GM21825 (cell line): ENCODE results near the gene FARP1.

Source experiments
- ATAC-seq: cut with Tn5 transposase; IDR thresholded peaks from one replicate; pipeline ENCODE4 v1.9.1; 2021; ENCODE audit warnings: mild to moderate bottlenecking, moderate library complexity; ENCODE audit not compliant: unreplicated experiment

The FARP1 gene

GRCh38 chr13:98473135-98473787, 330.4 kb downstream of the FARP1 start:
- ATAC-seq = no peak

- ATAC-seq = no peak
Measured at GRCh38 chr13:98473788-98474144, 330.9 kb downstream of the FARP1 start.

- ATAC-seq = no peak
Measured at GRCh38 chr13:98474292-98474691, 331.4 kb downstream of the FARP1 start.

GRCh38 chr13:98474761-98475160, 331.9 kb downstream of the FARP1 start:
- no peak for ATAC-seq

GRCh38 chr13:98475522-98475921, 332.6 kb downstream of the FARP1 start:
- no peak for ATAC-seq

- peak; percentile 23 for ATAC-seq
Measured at GRCh38 chr13:98476106-98476505, 333.2 kb downstream of the FARP1 start.

- ATAC-seq = peak; percentile 92
Measured at GRCh38 chr13:98476538-98476966, 333.7 kb downstream of the FARP1 start.

GRCh38 chr13:98478189-98479129, 335.6 kb downstream of the FARP1 start:
- ATAC-seq = peak; percentile 45

- ATAC-seq = no peak
Measured at GRCh38 chr13:98479496-98480003, 336.7 kb downstream of the FARP1 start.

GRCh38 chr13:98480915-98481877, 338.3 kb downstream of the FARP1 start:
- ATAC-seq = no peak

GRCh38 chr13:98482476-98483444, 339.9 kb downstream of the FARP1 start:
- ATAC-seq = no peak

GRCh38 chr13:98483601-98484288, 340.9 kb downstream of the FARP1 start:
- ATAC-seq = no peak

GRCh38 chr13:98484289-98485219, 341.7 kb downstream of the FARP1 start:
- peak; percentile 31 for ATAC-seq

- no peak for ATAC-seq
Measured at GRCh38 chr13:98485561-98485960, 342.7 kb downstream of the FARP1 start.

- ATAC-seq = no peak
Measured at GRCh38 chr13:98486412-98486811, 343.5 kb downstream of the FARP1 start.

- ATAC-seq = no peak
Measured at GRCh38 chr13:98487016-98487415, 344.1 kb downstream of the FARP1 start.

GRCh38 chr13:98487522-98487921, 344.6 kb downstream of the FARP1 start:
- ATAC-seq = no peak

- peak; percentile 58 for ATAC-seq
Measured at GRCh38 chr13:98488736-98489135, 345.8 kb downstream of the FARP1 start.
